Adipocyte (in vitro differentiated cells): ENCODE results near the gene SLC6A7.

Source experiments
- DNase-seq: peaks from one replicate; pipeline ENCODE4 v3.0.0-alpha.2; 2015; ENCODE audit warnings: low read depth
- H3K27me3 ChIP-seq: replicated peaks from 2 replicates; pipeline ENCODE4 v1.7.0; 2013; ENCODE audit warnings: mild to moderate bottlenecking, low read length, moderate library complexity; ENCODE audit not compliant: control insufficient read depth, insufficient read depth
- H3K36me3 ChIP-seq: 2 replicates; pipeline ENCODE4 v1.7.0; 2013; ENCODE audit warnings: low read length, mild to moderate bottlenecking, moderate library complexity; ENCODE audit not compliant: control insufficient read depth, insufficient read depth, severe bottlenecking
- H3K4me1 ChIP-seq: 2 replicates; pipeline ENCODE4 v1.7.0; 2013; ENCODE audit warnings: mild to moderate bottlenecking, low read length, moderate library complexity; ENCODE audit not compliant: control insufficient read depth, insufficient read depth
- H3K4me3 ChIP-seq: 2 replicates; pipeline ENCODE4 v1.7.0; 2013; ENCODE audit warnings: mild to moderate bottlenecking, low read length, moderate library complexity
- H3K9ac ChIP-seq: 2 replicates; pipeline ENCODE4 v1.7.0; 2013; ENCODE audit warnings: mild to moderate bottlenecking, low read length, moderate library complexity
- H3K9me3 ChIP-seq: 2 replicates; pipeline ENCODE4 v1.7.0; 2013; ENCODE audit warnings: mild to moderate bottlenecking, low read length, moderate library complexity; ENCODE audit not compliant: control insufficient read depth

Gene SLC6A7

DNA sequence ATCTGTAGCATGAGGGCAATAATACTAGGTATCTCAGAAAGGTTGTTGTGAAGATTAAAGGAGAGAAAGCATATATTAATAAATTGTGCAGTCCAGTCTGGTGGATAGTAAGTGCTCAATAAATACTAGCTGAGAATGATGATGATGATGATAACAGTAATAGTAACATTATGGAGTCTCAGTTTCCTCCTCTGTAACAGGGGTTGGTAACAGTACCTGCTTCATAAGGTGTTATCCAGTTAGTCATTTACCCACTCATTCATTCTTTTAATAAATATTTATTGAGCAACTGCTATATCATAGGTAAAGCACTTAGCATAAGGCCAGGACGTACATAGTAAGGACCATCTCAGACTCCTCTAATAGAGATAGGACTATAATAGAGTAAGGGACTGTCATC, 7.6 kb downstream of the SLC6A7 start:
- Histone ChIP-seq H3K9ac (no peak overlapping the region), H3K36me3 (no peaks in the 10 kb centered on the region), H3K4me3 (no peak overlapping the region), H3K4me1 (no peaks in the 10 kb centered on the region), H3K9me3 (no peaks in the 10 kb centered on the region), H3K27me3 (peaks cover 10% of the 10 kb centered on the region)
- no peak for DNase-seq

DNA sequence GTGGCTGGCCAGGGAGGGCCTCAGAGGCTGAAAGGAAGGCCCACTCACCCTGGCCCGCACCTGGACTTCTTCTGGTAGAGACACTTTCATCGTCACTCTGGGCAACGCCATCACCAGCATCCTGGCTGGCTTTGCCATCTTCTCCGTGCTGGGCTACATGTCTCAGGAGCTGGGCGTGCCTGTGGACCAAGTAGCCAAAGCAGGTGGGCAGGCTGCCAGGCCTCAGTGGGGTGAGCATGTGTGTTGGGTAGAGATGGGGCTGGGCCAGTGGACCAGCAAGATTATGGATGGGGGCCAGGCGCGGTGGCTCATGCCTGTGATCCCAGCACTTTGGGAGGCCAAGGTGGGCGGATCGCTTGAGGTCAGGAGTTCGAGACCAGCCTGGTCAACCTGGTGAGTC, 12.6 kb downstream of the SLC6A7 start:
- Histone ChIP-seq H3K9ac (no peak overlapping the region), H3K27me3 (peaks cover 10% of the 10 kb centered on the region), H3K36me3 (no peaks in the 10 kb centered on the region), H3K4me3 (no peak overlapping the region), H3K4me1 (peaks cover 4% of the 10 kb centered on the region), H3K9me3 (no peaks in the 10 kb centered on the region)
- DNase-seq = no peak

DNA sequence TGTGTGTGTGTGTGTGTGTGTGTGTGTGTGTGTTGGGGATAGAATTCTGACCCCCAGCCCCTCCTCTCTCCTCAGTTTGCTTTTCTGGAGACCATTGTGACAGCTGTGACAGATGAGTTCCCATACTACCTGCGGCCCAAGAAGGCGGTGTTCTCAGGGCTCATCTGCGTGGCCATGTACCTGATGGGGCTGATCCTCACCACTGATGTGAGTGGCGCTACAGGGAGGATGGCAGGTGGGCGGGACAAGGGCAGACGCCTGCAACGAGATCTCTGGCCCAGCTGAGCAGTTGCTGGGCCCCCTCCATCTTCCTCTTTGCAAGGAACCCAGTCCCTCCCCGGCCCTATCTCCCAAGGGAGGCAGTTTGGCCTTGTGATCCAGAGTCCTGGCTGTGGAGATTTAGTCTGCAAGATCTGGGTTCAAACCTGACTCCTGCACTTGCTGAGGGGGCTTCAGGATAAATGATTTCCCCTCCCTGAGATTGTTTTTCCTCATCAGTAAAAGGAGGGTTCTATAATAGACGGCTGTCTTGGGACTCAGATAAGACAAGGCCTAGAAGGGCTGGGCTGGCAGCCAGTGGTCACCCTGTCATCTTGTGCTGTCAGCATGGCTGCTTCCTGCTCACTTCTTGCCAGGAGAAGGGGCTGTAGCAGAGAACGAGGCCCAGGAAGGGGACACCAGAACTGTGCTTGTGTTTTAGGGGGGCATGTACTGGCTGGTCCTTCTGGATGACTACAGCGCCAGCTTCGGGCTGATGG, 14.1 kb downstream of the SLC6A7 start:
- Histone ChIP-seq H3K9me3 (no peaks in the 10 kb centered on the region), H3K36me3 (no peaks in the 10 kb centered on the region)
- no peak for DNase-seq

DNA sequence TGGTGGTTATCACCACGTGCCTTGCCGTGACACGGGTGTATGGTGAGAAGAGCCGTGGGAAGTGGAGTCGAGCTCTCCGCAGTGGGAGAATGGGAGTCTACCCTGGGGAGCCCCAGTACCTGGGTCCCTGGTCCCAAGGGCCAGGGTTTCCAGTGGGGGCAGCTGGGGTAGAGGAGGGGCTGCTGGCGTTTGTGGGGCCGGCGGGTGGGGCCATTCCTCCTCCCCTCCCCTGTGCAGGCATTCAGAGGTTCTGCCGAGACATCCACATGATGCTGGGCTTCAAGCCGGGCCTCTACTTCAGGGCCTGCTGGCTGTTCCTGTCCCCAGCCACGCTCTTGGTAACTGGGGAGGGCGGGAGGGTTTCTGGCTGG, 14.7 kb downstream of the SLC6A7 start:
- no peaks in the 10 kb centered on the region for H3K9me3 ChIP-seq
- H3K4me3 ChIP-seq = no peak overlapping the region
- no peaks in the 10 kb centered on the region for H3K27me3 ChIP-seq
- H3K4me1 ChIP-seq = peaks cover 16% of the 10 kb centered on the region
- no peak overlapping the region for H3K9ac ChIP-seq
- no peak for DNase-seq
- H3K36me3 ChIP-seq = no peaks in the 10 kb centered on the region

More for the DNA sequence above, 14.1 kb downstream of the SLC6A7 start:
- H3K9ac ChIP-seq = no peak overlapping the region
- peaks cover 3% of the 10 kb centered on the region for H3K27me3 ChIP-seq
- peaks cover 14% of the 10 kb centered on the region for H3K4me1 ChIP-seq
- H3K4me3 ChIP-seq = no peak overlapping the region

DNA sequence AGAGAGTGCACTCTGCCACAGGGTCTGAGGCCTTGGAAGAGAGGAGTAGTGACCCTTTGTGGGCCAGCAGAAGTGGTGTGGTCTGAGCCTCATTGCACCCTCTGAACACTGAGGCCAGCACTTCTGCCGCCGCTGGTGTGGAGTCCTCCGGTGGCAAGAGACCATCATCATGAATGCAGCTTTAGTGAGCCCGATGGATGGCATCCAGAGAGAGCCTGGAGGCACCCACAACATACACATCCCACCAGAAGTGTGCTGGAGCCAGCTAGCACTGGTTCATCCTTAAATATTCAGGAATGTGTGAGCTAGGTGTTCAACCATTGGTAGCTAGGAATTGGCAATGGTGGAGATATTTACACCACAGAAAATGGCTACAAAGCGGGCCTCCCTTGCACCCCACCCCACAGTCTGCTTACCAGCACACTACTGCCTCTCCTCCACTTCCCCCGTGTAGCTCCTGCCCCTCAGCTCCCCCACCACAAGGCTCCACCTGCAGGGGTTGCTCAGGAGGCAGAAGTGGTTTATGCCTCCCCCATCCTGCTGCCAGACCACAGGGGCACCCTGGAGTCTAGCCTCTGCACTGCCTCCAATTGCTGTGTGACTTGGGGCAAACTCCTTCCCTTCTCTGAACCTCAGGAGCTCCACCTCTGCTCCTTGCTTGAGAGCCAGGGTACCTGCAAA, 16.4 kb downstream of the SLC6A7 start:
- Histone ChIP-seq H3K36me3 (no peaks in the 10 kb centered on the region), H3K27me3 (no peaks in the 10 kb centered on the region), H3K9ac (no peak overlapping the region), H3K9me3 (no peaks in the 10 kb centered on the region), H3K4me1 (peaks cover 16% of the 10 kb centered on the region), H3K4me3 (no peak overlapping the region)
- DNase-seq = no peak

DNA sequence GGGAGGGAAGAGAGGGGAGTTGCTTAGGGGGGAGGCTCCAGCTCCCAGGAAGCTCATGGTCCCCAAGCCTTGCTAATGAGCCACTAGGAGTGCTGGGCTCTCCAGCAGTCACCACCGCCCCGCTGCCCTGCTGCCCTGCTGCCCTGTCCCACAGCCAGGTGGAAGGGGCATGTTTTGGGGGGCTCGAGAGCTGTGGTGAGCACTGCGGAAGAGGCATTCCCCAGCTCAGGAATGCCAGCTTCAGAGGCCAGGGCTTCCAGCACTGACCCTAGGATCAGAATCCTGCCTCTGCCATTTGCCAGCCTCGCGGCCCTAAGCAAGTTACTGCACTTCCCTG, 16.9 kb downstream of the SLC6A7 start:
- H3K4me1 ChIP-seq = peaks cover 16% of the 10 kb centered on the region
- no peak overlapping the region for H3K9ac ChIP-seq
- DNase-seq = no peak
- no peaks in the 10 kb centered on the region for H3K9me3 ChIP-seq
- no peaks in the 10 kb centered on the region for H3K27me3 ChIP-seq
- H3K4me3 ChIP-seq = no peak overlapping the region
- H3K36me3 ChIP-seq = no peaks in the 10 kb centered on the region

DNA sequence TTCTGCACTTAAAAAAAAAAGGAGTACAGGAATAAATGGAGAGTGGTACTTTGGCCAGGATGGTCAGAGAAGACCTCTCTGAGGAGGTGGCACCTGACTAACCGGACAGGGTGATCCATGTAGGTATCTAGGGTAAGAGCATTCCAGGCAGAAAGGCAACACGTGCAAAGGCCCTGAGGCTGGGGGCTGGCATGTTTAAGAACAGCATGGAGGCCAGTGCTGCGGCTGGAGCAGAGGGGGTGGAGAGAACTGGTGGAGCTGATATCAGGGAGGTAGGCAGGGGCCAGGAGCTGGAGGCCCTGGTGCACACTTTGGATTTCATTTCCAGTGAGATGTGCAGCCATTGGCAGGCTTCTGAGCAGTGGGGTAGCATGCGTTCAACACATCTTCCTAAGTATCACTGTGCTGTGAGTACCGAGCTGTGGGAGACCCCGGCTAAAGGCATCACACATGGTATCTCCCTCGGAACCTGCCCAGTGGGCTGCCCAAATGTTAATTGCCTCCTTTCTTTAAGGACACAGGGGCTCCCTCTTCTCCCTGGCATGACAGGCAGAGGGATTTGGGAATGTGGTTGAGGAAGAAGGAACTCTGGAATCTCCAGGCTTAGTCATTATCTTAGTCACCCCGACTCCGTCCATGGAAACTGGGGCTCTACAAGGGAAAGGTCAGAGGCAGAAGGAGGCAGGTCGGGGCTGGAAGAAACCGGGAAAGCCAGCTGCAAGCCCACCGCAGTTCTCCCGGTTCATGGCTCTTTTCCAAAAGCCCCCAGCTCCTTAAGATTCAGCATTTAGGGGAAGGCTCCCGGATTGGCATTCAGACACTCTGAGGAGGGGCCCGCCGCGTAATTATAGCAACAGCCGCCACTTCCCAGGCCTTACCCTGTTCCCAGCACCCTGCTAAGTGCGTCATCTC, 18.6 kb downstream of the SLC6A7 start:
- peaks cover 21% of the 10 kb centered on the region for H3K4me1 ChIP-seq
- no peak overlapping the region for H3K4me3 ChIP-seq
- H3K9me3 ChIP-seq = no peaks in the 10 kb centered on the region
- H3K27me3 ChIP-seq = no peaks in the 10 kb centered on the region
- peak; percentile 23 for DNase-seq
- no peaks in the 10 kb centered on the region for H3K36me3 ChIP-seq
- H3K9ac ChIP-seq = no peak overlapping the region

DNA sequence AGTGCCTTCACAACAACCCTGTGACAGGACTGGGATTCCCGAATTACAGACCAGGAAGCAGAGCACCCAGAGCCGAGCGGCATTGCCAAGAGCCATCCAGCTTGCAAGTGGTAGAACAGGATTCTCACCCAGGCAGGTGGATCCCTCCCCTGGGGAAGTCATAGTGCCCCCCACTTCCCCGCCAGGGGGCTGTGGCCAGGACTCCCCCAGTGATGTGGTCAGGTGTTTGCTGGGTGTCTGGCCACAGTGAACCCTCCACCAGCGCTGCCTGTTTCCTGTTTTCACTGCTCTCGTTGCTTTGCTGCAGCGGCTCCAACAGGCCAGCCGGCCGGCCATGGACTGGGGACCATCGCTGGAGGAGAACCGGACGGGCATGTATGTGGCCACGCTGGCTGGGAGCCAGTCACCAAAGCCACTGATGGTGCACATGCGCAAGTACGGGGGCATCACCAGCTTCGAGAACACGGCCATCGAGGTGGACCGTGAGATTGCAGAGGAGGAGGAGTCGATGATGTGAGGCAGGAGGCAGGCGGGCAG, 19.3 kb downstream of the SLC6A7 start:
- no peaks in the 10 kb centered on the region for H3K9me3 ChIP-seq
- H3K27me3 ChIP-seq = no peaks in the 10 kb centered on the region
- no peak overlapping the region for H3K4me3 ChIP-seq
- H3K36me3 ChIP-seq = no peaks in the 10 kb centered on the region
- H3K9ac ChIP-seq = no peak overlapping the region
- peaks cover 27% of the 10 kb centered on the region for H3K4me1 ChIP-seq
- peak; percentile 28 for DNase-seq

DNA sequence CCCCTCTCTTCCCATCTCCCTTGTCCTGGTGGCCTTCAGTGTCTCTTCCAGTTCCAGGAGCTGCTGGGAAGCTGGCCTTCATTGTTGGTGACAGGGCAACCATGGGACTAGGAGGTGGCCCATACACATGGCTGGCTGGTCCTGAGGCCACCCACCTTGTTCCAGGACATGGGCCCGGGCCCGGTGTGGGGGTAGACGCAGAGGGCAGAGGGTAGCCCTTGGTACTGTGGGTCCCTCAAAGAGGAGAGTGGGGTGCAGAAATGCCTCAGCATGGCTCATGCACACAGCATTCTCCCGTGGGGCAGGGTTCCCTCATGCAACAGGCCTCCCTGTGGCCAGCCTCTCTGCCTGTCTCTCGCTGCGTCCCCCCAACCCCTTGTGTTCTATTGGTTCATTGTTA, 20.8 kb downstream of the SLC6A7 start:
- no peak overlapping the region for H3K9ac ChIP-seq
- peaks cover 39% of the 10 kb centered on the region for H3K4me1 ChIP-seq
- H3K36me3 ChIP-seq = no peaks in the 10 kb centered on the region
- H3K9me3 ChIP-seq = no peaks in the 10 kb centered on the region
- no peak overlapping the region for H3K4me3 ChIP-seq
- DNase-seq = no peak
- H3K27me3 ChIP-seq = no peaks in the 10 kb centered on the region

DNA sequence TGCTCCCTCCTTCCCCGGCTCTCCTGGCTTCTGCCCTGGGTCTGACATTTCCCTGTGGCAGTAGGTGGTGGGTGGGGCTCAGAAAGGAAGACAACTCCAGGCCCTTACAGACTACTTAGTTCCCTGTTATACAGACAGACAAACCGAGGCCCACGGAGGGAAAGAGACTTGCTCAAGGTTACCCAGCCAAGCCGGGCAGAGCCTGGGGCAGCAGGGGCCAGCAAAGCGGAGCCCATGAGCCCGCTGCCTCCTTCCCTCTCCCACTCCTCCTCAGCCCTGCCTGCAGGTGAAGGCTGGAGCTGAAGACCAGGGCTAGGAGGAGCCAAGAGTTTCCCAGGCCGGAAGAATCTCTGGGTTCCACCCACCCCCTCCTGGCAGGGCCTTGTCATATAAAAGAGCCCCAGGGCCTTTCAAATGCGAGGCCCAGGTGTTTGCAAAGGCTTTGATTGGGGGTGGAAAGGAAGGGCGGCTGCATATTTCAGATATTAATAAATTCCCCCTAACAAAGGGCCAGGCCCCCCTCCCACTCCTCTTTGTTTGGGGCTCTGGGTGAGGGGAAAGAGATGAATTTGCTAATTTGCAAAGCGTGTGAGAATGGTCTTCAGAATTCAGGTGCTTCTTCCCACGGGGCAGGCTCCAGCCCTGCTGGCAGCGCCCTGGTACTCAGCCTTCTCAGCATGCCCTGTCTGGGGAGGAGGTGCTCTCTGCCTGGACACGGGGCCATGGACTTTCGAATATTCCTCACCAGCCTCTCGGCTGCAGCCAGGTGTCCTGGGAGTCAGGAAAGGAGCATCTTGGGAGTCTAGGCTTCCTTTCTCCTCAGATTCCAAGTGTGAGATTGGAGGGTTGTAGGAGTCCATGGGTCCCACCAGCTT, 21.5 kb downstream of the SLC6A7 start:
- H3K36me3 ChIP-seq = no peaks in the 10 kb centered on the region
- H3K4me3 ChIP-seq = no peak overlapping the region
- peaks cover 46% of the 10 kb centered on the region for H3K4me1 ChIP-seq
- no peak for DNase-seq
- H3K27me3 ChIP-seq = no peaks in the 10 kb centered on the region
- no peak overlapping the region for H3K9ac ChIP-seq
- H3K9me3 ChIP-seq = no peaks in the 10 kb centered on the region
